HEK293 (cell line): Measurements from ENCODE around the gene PTPRN2.

Experiments used
- BCL11A ChIP-seq: fragments of 450-650 bp; formaldehyde crosslinking; IDR thresholded peaks from 2 replicates; pipeline ENCODE4 v1.5.1; 2016; ENCODE audit warnings: low read depth, missing biosample characterization, missing genetic modification characterization
- KLF10 ChIP-seq: fragments of 450-650 bp; IDR thresholded peaks from 2 replicates; pipeline ENCODE4 v1.5.1; 2018; ENCODE audit warnings: missing biosample characterization, mild to moderate bottlenecking, missing genetic modification characterization
- TCF7L2 ChIP-seq: IDR thresholded peaks from 2 replicates; pipeline ENCODE4 v1.6.1; 2011; ENCODE audit warnings: low read depth, mild to moderate bottlenecking, inconsistent platforms, low read length, moderate library complexity, borderline replicate concordance
- YY1 ChIP-seq: fragments of 450-650 bp; formaldehyde crosslinking; IDR thresholded peaks from 2 replicates; pipeline ENCODE4 v1.5.1; 2018; ENCODE audit warnings: missing biosample characterization, missing genetic modification characterization
- ZFHX2 ChIP-seq: fragments of 450-650 bp; formaldehyde crosslinking; conservative IDR thresholded peaks from 2 replicates; pipeline ENCODE4 v1.5.1; 2016; ENCODE audit warnings: missing biosample characterization, missing genetic modification characterization
- ZNF146 ChIP-seq: fragments of 450-650 bp; formaldehyde crosslinking; IDR thresholded peaks from 2 replicates; pipeline ENCODE4 v1.5.1; 2016; ENCODE audit warnings: missing biosample characterization, missing genetic modification characterization
- ZNF629 ChIP-seq: fragments of 450-650 bp; formaldehyde crosslinking; IDR thresholded peaks from 2 replicates; pipeline ENCODE4 v1.5.1; 2017; ENCODE audit warnings: missing biosample characterization, missing genetic modification characterization
- ZNF660 ChIP-seq: fragments of 450-650 bp; IDR thresholded peaks from 2 replicates; pipeline ENCODE4 v1.5.1; 2018; ENCODE audit warnings: missing biosample characterization, mild to moderate bottlenecking, missing genetic modification characterization
- ZNF747 ChIP-seq: fragments of 450-650 bp; formaldehyde crosslinking; IDR thresholded peaks from 2 replicates; pipeline ENCODE4 v1.5.1; 2016; ENCODE audit warnings: missing biosample characterization, missing genetic modification characterization
- TF ChIP-seq, protein P1 (sequence below): fragments of 450-650 bp; formaldehyde crosslinking; IDR thresholded peaks from 2 replicates; pipeline ENCODE4 v1.5.1; 2016; ENCODE audit warnings: missing biosample characterization, missing genetic modification characterization
- TF ChIP-seq, protein P2 (sequence below): fragments of 450-650 bp; formaldehyde crosslinking; IDR thresholded peaks from 2 replicates; pipeline ENCODE4 v1.5.1; 2017; ENCODE audit warnings: missing biosample characterization, missing genetic modification characterization
- TF ChIP-seq, protein P3 (sequence below): fragments of 450-650 bp; IDR thresholded peaks from 2 replicates; pipeline ENCODE4 v1.5.1; 2018; ENCODE audit warnings: missing biosample characterization, mild to moderate bottlenecking, missing genetic modification characterization
- TF ChIP-seq, protein P4 (sequence below): fragments of 450-650 bp; formaldehyde crosslinking; IDR thresholded peaks from 2 replicates; pipeline ENCODE4 v1.5.1; 2016; ENCODE audit warnings: missing biosample characterization, missing genetic modification characterization
- TF ChIP-seq, protein P5 (sequence below): fragments of 450-650 bp; formaldehyde crosslinking; IDR thresholded peaks from 2 replicates; pipeline ENCODE4 v1.5.1; 2016; ENCODE audit warnings: missing biosample characterization, missing genetic modification characterization

DNA sequence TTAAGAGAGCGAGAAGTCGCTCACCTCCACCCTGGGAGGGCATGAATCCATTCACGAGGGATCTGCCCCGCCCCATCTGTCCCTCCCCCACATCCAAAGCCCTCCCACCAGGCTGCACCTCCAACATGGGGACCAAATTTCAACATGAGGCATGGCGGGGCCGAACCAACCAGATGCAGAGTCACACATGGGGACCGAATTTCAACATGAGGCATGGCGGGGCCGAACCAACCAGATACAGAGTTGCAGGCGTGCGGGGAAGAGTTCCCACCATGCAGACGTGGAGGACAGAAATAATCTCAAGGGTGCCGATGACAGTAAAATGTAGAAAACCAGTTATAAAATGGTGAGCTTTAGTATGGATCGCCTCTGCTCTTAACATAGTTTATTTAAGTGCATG lies 686.5 kb downstream of the PTPRN2 start:
- TF ChIP-seq TCF7L2, result no peak
- TF ChIP-seq ZFHX2 (tag by site-specific recombination), result no peak
- no peak for TF ChIP-seq YY1
- TF ChIP-seq, protein P1, sequence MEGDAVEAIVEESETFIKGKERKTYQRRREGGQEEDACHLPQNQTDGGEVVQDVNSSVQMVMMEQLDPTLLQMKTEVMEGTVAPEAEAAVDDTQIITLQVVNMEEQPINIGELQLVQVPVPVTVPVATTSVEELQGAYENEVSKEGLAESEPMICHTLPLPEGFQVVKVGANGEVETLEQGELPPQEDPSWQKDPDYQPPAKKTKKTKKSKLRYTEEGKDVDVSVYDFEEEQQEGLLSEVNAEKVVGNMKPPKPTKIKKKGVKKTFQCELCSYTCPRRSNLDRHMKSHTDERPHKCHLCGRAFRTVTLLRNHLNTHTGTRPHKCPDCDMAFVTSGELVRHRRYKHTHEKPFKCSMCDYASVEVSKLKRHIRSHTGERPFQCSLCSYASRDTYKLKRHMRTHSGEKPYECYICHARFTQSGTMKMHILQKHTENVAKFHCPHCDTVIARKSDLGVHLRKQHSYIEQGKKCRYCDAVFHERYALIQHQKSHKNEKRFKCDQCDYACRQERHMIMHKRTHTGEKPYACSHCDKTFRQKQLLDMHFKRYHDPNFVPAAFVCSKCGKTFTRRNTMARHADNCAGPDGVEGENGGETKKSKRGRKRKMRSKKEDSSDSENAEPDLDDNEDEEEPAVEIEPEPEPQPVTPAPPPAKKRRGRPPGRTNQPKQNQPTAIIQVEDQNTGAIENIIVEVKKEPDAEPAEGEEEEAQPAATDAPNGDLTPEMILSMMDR (tag by site-specific recombination), result no peak
- TF ChIP-seq, protein P2, sequence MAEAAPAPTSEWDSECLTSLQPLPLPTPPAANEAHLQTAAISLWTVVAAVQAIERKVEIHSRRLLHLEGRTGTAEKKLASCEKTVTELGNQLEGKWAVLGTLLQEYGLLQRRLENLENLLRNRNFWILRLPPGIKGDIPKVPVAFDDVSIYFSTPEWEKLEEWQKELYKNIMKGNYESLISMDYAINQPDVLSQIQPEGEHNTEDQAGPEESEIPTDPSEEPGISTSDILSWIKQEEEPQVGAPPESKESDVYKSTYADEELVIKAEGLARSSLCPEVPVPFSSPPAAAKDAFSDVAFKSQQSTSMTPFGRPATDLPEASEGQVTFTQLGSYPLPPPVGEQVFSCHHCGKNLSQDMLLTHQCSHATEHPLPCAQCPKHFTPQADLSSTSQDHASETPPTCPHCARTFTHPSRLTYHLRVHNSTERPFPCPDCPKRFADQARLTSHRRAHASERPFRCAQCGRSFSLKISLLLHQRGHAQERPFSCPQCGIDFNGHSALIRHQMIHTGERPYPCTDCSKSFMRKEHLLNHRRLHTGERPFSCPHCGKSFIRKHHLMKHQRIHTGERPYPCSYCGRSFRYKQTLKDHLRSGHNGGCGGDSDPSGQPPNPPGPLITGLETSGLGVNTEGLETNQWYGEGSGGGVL (tag by site-specific recombination), result no peak
- no peak for TF ChIP-seq ZNF146
- TF ChIP-seq ZNF629 (tag by site-specific recombination), result no peak
- TF ChIP-seq ZNF747 (tag by site-specific recombination), result no peak
- TF ChIP-seq ZNF660 (tag by site-specific recombination), result no peak
- no peak for TF ChIP-seq KLF10 (tag by site-specific recombination)
- no peak for TF ChIP-seq BCL11A (tag by site-specific recombination)
- TF ChIP-seq, protein P3, sequence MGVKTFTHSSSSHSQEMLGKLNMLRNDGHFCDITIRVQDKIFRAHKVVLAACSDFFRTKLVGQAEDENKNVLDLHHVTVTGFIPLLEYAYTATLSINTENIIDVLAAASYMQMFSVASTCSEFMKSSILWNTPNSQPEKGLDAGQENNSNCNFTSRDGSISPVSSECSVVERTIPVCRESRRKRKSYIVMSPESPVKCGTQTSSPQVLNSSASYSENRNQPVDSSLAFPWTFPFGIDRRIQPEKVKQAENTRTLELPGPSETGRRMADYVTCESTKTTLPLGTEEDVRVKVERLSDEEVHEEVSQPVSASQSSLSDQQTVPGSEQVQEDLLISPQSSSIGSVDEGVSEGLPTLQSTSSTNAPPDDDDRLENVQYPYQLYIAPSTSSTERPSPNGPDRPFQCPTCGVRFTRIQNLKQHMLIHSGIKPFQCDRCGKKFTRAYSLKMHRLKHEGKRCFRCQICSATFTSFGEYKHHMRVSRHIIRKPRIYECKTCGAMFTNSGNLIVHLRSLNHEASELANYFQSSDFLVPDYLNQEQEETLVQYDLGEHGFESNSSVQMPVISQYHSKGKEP (tag by site-specific recombination), result no peak
- TF ChIP-seq, protein P4, sequence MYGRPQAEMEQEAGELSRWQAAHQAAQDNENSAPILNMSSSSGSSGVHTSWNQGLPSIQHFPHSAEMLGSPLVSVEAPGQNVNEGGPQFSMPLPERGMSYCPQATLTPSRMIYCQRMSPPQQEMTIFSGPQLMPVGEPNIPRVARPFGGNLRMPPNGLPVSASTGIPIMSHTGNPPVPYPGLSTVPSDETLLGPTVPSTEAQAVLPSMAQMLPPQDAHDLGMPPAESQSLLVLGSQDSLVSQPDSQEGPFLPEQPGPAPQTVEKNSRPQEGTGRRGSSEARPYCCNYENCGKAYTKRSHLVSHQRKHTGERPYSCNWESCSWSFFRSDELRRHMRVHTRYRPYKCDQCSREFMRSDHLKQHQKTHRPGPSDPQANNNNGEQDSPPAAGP (tag by site-specific recombination), result no peak
- TF ChIP-seq, protein P5, sequence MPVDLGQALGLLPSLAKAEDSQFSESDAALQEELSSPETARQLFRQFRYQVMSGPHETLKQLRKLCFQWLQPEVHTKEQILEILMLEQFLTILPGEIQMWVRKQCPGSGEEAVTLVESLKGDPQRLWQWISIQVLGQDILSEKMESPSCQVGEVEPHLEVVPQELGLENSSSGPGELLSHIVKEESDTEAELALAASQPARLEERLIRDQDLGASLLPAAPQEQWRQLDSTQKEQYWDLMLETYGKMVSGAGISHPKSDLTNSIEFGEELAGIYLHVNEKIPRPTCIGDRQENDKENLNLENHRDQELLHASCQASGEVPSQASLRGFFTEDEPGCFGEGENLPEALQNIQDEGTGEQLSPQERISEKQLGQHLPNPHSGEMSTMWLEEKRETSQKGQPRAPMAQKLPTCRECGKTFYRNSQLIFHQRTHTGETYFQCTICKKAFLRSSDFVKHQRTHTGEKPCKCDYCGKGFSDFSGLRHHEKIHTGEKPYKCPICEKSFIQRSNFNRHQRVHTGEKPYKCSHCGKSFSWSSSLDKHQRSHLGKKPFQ, result no peak
